Myocyte (in vitro differentiated cells): ENCODE measurements around the gene RPS6KA2. TPM values are rescaled to one million over a fixed set of nuclear protein-coding genes. Genes with fewer than 3 reads are reported as not detected.

Source experiments
- DNase-seq: peaks from one replicate; pipeline ENCODE4 v3.0.0-alpha.2; 2012; ENCODE audit warnings: low read depth
- total RNA-seq: library from RNA; depleted of rRNA; stranded (reverse); fragments of >200 nt; gene quantifications from 2 replicates; pipeline ENCODE4 v1.2.3, GENCODE V29; 2014

RPS6KA2 gene
- total RNA-seq, 1 donor from 2014 or later, result 14.9 TPM

DNA sequence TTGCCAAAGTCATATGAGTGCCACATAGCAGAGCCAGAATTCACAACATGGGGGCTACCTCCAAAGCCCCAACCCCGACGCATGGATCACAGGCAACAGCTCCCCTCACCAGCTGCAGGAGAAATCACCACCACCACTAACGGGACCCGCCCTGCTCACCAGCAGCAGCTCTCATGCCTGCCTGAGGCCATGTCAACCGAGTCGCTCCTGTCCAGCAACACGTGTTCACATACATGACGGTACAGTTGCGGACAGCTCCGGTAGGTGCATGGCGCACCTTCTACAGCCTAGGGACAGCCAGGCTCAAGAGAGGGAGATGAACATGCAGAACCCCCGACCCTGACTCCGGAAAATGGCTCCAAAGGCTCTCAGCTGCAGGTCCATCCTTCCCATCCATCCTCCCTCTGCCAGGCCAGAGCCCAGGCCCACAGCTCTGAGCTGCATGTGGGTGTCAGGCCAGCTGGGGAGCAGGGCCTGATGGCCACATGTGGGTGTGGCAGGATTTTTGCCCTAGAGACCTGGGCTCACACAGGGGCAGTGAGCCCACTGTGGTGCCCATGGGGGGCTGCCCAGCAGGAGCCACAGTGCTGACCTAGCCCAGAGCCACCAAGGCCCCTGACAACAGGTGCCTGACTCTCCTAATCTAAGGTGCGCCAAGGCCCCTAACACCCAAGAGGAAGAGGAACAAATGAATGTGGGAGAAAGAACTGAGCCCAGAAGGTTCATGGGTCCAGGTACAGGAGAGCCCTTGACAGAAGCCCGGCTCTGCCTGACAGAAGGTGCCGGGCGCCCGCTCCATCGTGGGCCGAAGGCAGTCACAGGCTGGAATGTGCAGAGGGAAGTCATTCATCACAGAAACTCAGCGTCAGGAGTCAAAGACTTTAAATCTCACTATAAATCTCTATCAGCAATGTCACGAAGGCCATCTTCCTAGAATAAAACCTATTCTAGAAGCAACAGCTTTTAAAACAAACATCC lies 10.5 kb downstream of the RPS6KA2 start:
- no peak for DNase-seq

GRCh38 chr6:166615059-166615770 lies 11.8 kb downstream of the RPS6KA2 start:
- DNase-seq, result no peak

DNA sequence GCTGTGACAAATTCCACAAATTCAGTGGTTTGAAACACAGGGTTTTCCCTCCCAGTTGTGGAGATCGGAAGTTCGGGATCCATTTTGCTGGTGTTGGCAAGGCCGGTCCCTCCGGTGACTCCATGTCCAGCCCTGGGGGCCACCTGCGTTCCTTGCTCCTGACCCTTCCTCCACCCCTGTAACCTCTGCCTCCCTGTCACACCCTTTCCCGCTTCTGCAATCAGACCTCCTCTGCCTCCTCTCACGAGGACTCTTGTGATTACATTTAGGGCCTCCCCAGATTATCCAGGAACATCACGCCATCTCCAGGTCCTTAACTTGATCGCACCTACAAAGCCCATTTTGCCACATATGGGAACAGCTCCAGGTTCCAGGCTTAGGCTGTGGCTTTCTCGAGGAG lies 12.5 kb downstream of the RPS6KA2 start:
- DNase-seq, result no peak

DNA sequence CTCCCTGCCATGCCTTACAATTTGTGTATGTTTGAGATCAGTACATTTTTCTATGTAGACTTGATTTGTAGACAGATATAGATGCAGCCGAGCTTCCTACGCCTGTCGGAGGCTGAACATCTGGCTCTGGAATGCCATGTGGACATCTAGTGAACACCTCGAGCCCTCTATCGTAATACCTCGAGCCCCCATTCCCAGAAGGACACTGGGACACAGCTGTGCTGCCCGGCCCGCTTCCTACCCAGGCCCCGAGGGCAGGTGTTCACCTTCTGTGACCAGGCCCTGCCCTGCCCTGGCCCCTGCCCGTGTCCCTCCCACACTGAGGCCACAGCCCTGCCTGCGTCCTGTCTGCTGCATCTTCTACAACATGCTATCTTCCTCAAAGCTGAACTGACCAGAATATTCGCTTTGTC lies 12.9 kb downstream of the RPS6KA2 start:
- DNase-seq, result no peak

DNA sequence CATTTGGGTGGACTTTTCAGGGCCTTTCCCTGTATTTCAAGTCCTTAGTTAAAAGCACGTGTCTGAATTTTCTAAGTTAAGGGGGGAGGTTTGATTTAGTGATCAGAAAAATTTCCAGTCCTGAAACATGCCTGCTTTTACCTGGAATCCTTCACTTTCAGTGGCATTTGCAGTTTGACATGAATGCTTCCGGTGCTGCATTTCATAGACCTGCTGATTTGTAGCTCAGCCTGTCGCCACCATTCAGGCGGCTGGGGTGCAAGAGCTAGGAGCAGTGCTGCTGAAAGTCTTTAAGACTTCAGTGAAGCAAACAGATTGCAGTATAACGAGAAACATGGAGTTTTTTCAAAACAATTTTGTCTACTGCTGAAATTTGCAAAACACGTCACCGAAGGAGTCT lies 14.0 kb downstream of the RPS6KA2 start:
- no peak for DNase-seq

DNA sequence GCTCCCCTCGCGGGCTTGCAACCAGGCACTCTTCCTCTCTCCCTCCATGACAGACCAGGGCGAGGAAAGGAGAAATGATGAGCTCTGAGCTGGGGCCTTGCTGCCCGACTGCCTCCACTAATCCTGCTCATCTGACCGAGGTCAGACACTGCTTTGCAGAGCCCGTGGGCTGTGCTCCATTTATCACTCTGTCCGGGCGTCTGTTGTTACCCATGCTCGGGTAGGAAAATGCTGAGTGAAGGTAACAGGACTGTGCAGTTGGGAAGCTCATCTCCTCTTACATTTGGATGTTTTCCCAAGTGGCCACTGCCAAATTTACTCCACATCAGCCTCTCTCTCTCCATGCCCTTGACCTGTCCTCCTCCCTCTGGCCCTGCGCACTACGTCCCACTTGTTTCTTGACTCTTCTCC lies 14.6 kb downstream of the RPS6KA2 start:
- no peak for DNase-seq

DNA sequence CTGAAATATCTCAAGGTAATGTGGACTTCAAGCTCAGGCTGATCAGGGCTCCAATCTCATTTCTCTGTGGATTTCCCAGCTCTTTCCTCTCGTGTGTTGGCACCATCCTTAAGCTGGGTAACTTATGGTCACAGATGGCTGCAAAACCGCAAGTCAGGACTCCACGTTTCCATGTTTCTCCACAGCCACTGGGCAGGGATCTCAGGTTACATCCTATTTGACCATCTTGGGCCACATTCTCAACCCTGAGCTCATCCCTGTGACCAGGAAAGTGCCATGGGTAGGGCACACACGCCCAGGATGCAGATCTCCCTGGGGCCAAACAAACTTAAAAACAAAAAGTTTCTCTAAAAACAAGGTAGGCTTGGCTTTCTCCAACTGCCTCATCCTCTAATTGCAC lies 15.4 kb downstream of the RPS6KA2 start:
- DNase-seq, result peak; percentile 40

DNA sequence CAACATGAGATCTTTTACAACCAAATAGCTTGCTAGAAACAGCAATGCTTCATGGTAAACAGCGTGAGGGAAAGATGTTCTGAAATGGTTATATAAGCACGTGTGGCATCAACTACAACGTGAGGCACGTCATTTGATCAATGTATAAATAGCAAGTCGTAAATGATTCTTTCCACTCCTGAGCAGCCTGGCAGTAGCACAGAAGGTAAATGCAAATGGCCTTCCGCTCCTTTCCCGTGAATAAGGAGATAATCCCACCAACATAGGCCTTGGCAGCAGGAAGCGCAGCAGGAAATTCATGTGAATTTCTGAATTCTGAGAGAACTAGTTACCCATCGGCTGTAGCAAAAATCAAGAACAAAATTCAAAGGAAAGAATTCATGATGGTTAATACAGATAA lies 17.0 kb downstream of the RPS6KA2 start:
- no peak for DNase-seq

DNA sequence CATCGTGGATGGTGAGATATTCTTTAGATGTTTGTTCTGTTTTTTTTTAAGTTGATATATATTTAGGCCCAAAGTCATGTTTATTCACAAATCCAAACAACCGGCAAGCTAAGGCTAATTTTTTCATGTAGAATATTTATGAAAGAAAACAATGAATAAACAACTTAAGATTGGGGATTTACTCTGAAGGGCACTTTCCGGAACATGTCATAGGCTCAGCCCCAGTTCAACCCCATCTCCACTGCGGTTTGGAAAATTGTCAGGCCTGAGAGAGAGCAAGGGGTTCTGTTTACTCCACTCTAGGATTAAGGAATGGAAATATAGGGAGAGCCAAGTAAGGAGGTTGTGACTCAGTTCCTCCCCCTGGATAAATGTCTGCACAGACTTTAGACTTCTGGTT lies 18.3 kb downstream of the RPS6KA2 start:
- DNase-seq, result no peak

DNA sequence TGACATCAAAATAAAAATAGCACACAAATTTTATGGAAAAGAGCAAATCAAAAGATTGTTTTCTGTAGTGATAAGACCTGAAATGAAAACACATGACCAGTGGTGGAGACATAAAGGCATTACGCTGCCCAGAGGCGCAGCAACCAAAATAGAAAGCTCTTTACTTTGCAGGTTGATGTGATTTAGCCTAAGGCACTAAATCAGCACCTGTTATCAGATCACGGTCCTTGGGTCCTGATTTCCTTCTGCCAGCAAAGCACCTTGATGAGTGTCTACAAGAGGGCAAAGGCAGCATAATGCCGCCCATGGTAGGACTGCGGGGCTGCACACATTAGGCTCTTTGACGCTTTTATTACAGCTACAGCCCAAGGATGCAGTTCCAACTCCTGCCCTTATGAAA lies 21.3 kb downstream of the RPS6KA2 start:
- no peak for DNase-seq

DNA sequence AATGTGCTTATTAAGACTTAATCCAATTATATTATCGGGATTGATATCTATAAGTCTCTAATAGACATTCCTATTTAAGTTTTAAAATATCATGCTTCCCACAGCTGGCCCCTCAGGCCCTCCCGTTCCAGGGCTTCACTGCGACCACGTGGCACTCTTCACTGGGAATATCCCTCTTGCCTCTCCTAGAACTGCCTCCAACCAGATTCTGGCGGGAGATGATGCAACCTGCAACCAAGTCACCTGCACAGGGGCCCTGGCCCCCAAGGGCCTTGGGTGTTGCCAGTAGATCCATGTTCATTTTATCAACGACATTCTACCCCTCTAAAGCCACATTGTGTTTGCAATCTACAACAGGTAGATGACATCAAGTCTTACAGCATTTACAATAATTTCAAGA lies 22.1 kb downstream of the RPS6KA2 start:
- no peak for DNase-seq

- no peak for DNase-seq
These were observed 22.7 kb downstream of the RPS6KA2 start for GRCh38 chr6:166604328-166604727.

DNA sequence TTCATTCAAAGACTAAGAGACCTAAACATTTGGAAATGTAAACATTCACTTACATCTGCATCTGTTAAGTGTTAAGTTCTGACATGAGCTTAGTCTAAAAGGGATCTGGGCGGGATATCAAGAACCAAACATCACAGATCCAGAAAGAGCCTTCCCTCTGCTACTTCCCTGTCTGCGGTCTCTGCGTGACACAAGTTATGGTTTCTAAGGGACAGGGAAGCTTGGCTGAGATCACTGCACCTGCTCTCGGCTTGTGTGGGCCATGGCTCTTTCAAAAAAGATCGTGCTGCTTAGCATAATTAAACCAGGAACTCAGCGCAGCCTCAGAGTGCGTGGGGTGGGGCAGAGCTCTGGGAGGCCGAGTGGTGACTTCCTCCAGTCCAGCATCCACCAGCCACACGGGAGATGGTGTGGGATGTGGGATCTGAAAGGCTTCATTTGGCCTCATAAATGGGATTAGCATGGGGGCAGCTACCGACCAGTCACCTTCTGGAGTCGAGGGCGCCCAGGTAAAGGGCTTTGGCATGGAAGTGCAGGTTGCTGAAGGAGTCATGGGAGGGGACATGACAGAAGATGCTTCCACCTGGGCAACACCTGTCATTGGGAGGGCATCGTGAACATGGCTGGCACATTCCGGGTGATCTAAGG lies 23.9 kb downstream of the RPS6KA2 start:
- no peak for DNase-seq

- no peak for DNase-seq
These were observed 25.1 kb downstream of the RPS6KA2 start for GRCh38 chr6:166601956-166602355.

DNA sequence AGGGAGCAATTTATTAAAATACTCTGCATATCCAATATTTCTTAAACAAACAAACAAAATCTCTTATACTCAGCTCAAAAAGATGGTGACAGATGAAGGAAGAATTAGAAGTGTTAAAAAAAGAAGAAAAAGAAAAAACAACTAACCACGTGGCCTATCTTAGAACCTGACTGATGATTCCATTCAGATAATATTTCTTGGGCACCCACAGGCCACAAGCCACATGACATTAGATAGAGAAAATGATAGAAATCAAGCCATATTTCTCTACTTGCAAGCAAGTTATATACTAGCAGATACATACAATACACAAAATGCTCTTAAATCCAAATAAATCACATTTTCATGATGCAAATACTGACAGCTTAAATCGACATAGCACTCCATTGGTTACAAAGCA lies 26.1 kb downstream of the RPS6KA2 start:
- DNase-seq, result no peak

- no peak for DNase-seq
These were observed 27.8 kb downstream of the RPS6KA2 start for GRCh38 chr6:166599205-166599604.

GRCh38 chr6:166598441-166599138 lies 28.5 kb downstream of the RPS6KA2 start:
- peak; percentile 79 for DNase-seq

DNA sequence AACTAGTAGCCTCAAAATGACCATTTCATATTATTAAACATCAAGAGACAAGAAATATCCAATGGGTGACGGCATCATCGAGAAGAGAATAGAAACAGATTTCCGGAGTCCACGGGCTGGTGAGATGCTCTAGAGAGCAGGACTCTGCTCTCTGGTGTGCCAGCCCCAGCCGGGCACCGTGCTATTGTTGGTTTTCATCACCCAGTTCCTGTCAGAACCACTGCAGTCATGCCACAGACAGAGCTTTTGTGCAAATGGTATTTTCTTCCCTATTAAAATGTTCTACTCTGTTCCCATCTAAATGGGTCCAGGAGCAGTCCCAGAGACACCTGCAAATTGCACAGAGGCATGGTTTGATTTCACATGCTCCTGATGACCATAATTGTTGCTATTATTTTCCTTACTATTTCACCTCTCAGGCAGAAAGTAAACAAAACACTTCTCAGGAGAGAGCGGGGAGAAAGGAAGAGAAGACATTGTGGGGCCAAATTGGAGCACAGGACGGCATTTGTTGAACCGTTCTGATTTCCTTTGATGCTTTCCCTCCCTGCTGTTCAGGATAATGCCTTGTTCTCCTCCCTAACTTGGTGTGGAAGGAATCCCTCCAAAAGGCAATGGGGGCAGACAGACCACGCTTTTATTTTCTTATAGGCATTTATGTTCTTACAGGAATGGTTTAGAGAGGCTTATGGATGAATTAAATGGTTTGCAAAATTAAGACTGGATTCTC lies 29.2 kb downstream of the RPS6KA2 start:
- no peak for DNase-seq

- no peak for DNase-seq
These were observed 30.1 kb downstream of the RPS6KA2 start for GRCh38 chr6:166596776-166597507.

DNA sequence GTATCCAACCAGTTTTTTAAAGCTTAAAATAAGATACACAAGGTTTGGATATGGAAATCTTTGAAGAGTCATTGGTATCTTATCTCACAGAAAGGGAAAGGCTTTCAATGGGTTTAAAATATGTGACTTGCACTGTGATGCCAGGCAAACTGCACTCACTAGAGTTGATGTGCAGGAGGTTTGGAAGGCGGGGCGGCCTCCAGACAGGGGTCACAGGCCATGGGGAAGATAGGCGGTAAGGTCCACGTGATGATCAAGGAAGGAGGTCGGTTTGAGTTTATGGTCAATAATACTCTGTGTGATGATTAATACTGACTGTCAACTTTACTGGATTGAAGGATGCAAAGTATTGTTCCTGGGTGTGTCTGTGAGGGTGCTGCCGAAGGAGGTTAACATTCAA lies 31.1 kb downstream of the RPS6KA2 start:
- no peak for DNase-seq
